ENCODE results near the gene ELMO1. TPM values are rescaled to one million over a fixed set of nuclear protein-coding genes. Genes with fewer than 3 reads are reported as not detected.

Gene ELMO1
- total RNA-seq, 1 donor from 2014 or later, result 132 TPM

- Mint-ChIP-seq H3K9me3 (no peaks in the 10 kb centered on the region), H3K4me3 (no peak overlapping the region), H3K27me3 (no peaks in the 10 kb centered on the region), H3K36me3 (ENCODE audit: low read depth) (peaks cover 22% of the 10 kb centered on the region), H3K27ac (peak overlapping the region; percentile 99), H3K4me1 (peaks cover 75% of the 10 kb centered on the region)
- no peak for TF ChIP-seq CTCF (IDR thresholded peaks at IDR 0.05)
- CTCF ChIA-PET, result interaction anchor here (1.8 kb wide), 1 partner anchor 210 kb away, joined by 4 read pairs; no protein-coding TSS in a partner anchor
- DNase-seq (no peak), ATAC-seq (ENCODE audit: low read depth) (no peak)
- POLR2A ChIA-PET, result interaction anchor here (1.1 to 4.8 kb wide), 2 partner anchors 36 to 91 kb away, joined by 3 to 61 read pairs; no protein-coding TSS in a partner anchor
- intact Hi-C loops (cut with micrococcal nuclease), result loop anchor here (5.0 to 10.0 kb wide), 2 partner anchors 1293 to 1750 kb away; partner anchors contain the start of genes EEPD1 and HERPUD2
Observed at GRCh38 chr7:37445064-37445723, 3.5 kb downstream of the ELMO1 start.

- ChIA-PET CTCF (no interaction called here), POLR2A (interaction anchor here (0.6 kb wide), 1 partner anchor 90 kb away, joined by 3 read pairs; no protein-coding TSS in a partner anchor)
- H3K27me3 Mint-ChIP-seq, result no peaks in the 10 kb centered on the region
- no peak for ATAC-seq (ENCODE audit: low read depth)
- H3K4me1 Mint-ChIP-seq, result peaks cover 66% of the 10 kb centered on the region
- peaks cover 17% of the 10 kb centered on the region for H3K36me3 Mint-ChIP-seq (ENCODE audit: low read depth)
- intact Hi-C loops (cut with micrococcal nuclease), result loop anchor here (10.0 kb wide), 1 partner anchor 1749 kb away; the partner anchor contains the start of gene HERPUD2
- peak overlapping the region; percentile 14 for H3K27ac Mint-ChIP-seq
- no peak overlapping the region for H3K4me3 Mint-ChIP-seq
- H3K9me3 Mint-ChIP-seq, result no peaks in the 10 kb centered on the region
- no peak for DNase-seq
- no peak for TF ChIP-seq CTCF (IDR thresholded peaks at IDR 0.05)
Observed at GRCh38 chr7:37443627-37444026, 5.0 kb downstream of the ELMO1 start.

- ChIA-PET POLR2A (no interaction called here), CTCF (interaction anchor here (0.5 kb wide), 1 partner anchor 14 kb away, joined by 3 read pairs; no protein-coding TSS in a partner anchor)
- TF ChIP-seq CTCF (IDR thresholded peaks at IDR 0.05), result no peak
- Mint-ChIP-seq H3K4me3 (no peak overlapping the region), H3K4me1 (peaks cover 63% of the 10 kb centered on the region), H3K27me3 (no peaks in the 10 kb centered on the region), H3K27ac (peak overlapping the region; percentile 73), H3K36me3 (ENCODE audit: low read depth) (peaks cover 14% of the 10 kb centered on the region), H3K9me3 (no peaks in the 10 kb centered on the region)
- ATAC-seq (ENCODE audit: low read depth) (no peak), DNase-seq (no peak)
- intact Hi-C loops (cut with micrococcal nuclease), result loop anchor here (10.0 kb wide), 1 partner anchor 1747 kb away; the partner anchor contains the start of gene HERPUD2
Observed at GRCh38 chr7:37442268-37442667, 6.4 kb downstream of the ELMO1 start.

- no peak for TF ChIP-seq CTCF (IDR thresholded peaks at IDR 0.05)
- no peak overlapping the region for H3K4me3 Mint-ChIP-seq
- ATAC-seq (ENCODE audit: low read depth) (no peak), DNase-seq (no peak)
- no peaks in the 10 kb centered on the region for H3K27me3 Mint-ChIP-seq
- intact Hi-C loops (cut with micrococcal nuclease), result loop anchor here (10.0 kb wide), 1 partner anchor 1747 kb away; the partner anchor contains the start of gene HERPUD2
- H3K36me3 Mint-ChIP-seq (ENCODE audit: low read depth), result peaks cover 14% of the 10 kb centered on the region
- H3K9me3 Mint-ChIP-seq, result no peaks in the 10 kb centered on the region
- ChIA-PET POLR2A (no interaction called here), CTCF (no interaction called here)
- H3K27ac Mint-ChIP-seq, result peak overlapping the region; percentile 73
- H3K4me1 Mint-ChIP-seq, result peaks cover 62% of the 10 kb centered on the region
Observed at GRCh38 chr7:37441816-37442215, 6.8 kb downstream of the ELMO1 start.

GRCh38 chr7:37441386-37441760 is 7.3 kb downstream of the ELMO1 start:
- no peak for TF ChIP-seq CTCF (IDR thresholded peaks at IDR 0.05)
- Mint-ChIP-seq H3K27me3 (no peaks in the 10 kb centered on the region), H3K9me3 (no peaks in the 10 kb centered on the region), H3K36me3 (ENCODE audit: low read depth) (peaks cover 14% of the 10 kb centered on the region), H3K4me3 (peak overlapping the region; percentile 21), H3K4me1 (peaks cover 58% of the 10 kb centered on the region), H3K27ac (peak overlapping the region; percentile 73)
- intact Hi-C loops (cut with micrococcal nuclease), result loop anchor here (10.0 kb wide), 1 partner anchor 1747 kb away; the partner anchor contains the start of gene HERPUD2
- DNase-seq (no peak), ATAC-seq (ENCODE audit: low read depth) (peak; percentile 15)
- CTCF ChIA-PET, result interaction anchor here (0.6 kb wide), 1 partner anchor 18 kb away, joined by 3 read pairs; no protein-coding TSS in a partner anchor
- POLR2A ChIA-PET, result interaction anchor here (1.0 kb wide), 1 partner anchor 99 kb away, joined by 4 read pairs; no protein-coding TSS in a partner anchor

All from activated B cell treated with CpG ODN at 0.5 μM for 24 hours (primary cell).